ENCODE measurements around the gene TENT4B.

TENT4B gene

GRCh38 chr16:50257876-50258275, 104.8 kb downstream of the TENT4B start:
- no peaks in the 10 kb centered on the region for H3K9me3 ChIP-seq (ENCODE audit: control insufficient read depth, low read length)
- H3K9ac ChIP-seq (ENCODE audit: low read length) = no peak overlapping the region
- H3K36me3 ChIP-seq (ENCODE audit: control insufficient read depth, insufficient read depth, low read length) = no peaks in the 10 kb centered on the region
- H3K27me3 ChIP-seq (ENCODE audit: control insufficient read depth, insufficient read depth, low read length) = no peaks in the 10 kb centered on the region
- no peak overlapping the region for H3K4me3 ChIP-seq (ENCODE audit: low read length)
- peaks cover 16% of the 10 kb centered on the region for H3K4me1 ChIP-seq (ENCODE audit: control insufficient read depth, insufficient read depth, low read length)

DNA sequence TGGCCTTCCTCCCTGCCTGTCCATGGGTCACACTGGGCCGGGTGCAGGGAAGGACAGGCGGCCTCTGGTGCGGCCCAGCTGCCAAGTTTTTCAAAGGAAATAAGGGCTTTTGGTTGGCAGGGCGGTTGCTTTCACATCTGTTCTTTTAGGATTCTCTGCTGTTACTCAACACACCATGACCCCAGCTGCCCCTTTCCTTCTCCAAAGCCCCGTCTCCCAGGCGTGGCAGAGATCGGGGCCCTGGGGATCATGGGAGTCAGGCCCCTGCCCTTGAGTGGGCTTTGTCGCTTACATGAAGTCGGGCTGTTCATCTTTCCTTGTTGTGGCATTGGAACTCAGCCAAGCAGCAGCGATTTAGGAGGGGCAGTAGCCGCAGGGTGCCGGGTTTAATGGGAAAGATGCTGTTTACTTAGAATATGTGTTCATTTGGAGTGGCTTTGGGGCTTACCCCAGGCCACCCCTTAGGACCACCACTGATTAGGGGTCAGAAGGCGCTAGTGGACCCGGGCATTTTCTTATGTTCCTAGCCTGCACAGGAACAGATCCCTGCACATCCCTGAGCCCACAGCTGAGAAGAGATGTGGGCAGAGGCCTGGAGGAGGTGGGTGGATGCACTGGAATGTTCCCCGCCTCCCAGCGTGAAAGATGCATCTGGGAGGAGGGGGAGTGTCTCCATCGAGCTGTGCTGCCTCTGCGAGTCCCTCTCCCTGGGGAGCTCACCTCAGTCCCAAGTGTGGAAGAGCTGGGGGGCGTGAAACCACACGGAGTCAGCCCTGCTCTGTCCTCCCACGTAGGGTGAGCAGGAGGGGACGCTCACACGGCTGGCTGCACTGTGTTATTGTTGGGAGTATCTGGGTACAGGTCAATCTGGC, 106.5 kb downstream of the TENT4B start:
- Histone ChIP-seq H3K9me3 (ENCODE audit: control insufficient read depth, low read length) (no peaks in the 10 kb centered on the region), H3K4me3 (ENCODE audit: low read length) (no peak overlapping the region), H3K27me3 (ENCODE audit: control insufficient read depth, insufficient read depth, low read length) (no peaks in the 10 kb centered on the region), H3K36me3 (ENCODE audit: control insufficient read depth, insufficient read depth, low read length) (no peaks in the 10 kb centered on the region), H3K4me1 (ENCODE audit: control insufficient read depth, insufficient read depth, low read length) (peaks cover 28% of the 10 kb centered on the region), H3K9ac (ENCODE audit: low read length) (no peak overlapping the region)

- H3K9me3 ChIP-seq (ENCODE audit: control insufficient read depth, low read length) = no peaks in the 10 kb centered on the region
- H3K4me3 ChIP-seq (ENCODE audit: low read length) = no peak overlapping the region
- no peak overlapping the region for H3K9ac ChIP-seq (ENCODE audit: low read length)
- H3K4me1 ChIP-seq (ENCODE audit: control insufficient read depth, insufficient read depth, low read length) = peaks cover 30% of the 10 kb centered on the region
- no peaks in the 10 kb centered on the region for H3K27me3 ChIP-seq (ENCODE audit: control insufficient read depth, insufficient read depth, low read length)
- H3K36me3 ChIP-seq (ENCODE audit: control insufficient read depth, insufficient read depth, low read length) = no peaks in the 10 kb centered on the region
These were observed 107.4 kb downstream of the TENT4B start for GRCh38 chr16:50260206-50261159.

- Histone ChIP-seq H3K9me3 (ENCODE audit: control insufficient read depth, low read length) (no peaks in the 10 kb centered on the region), H3K27me3 (ENCODE audit: control insufficient read depth, insufficient read depth, low read length) (no peaks in the 10 kb centered on the region), H3K4me3 (ENCODE audit: low read length) (no peak overlapping the region), H3K36me3 (ENCODE audit: control insufficient read depth, insufficient read depth, low read length) (no peaks in the 10 kb centered on the region), H3K9ac (ENCODE audit: low read length) (no peak overlapping the region), H3K4me1 (ENCODE audit: control insufficient read depth, insufficient read depth, low read length) (peaks cover 37% of the 10 kb centered on the region)
These were observed 108.1 kb downstream of the TENT4B start for GRCh38 chr16:50261160-50261706.

- Histone ChIP-seq H3K36me3 (ENCODE audit: control insufficient read depth, insufficient read depth, low read length) (no peaks in the 10 kb centered on the region), H3K4me1 (ENCODE audit: control insufficient read depth, insufficient read depth, low read length) (peaks cover 43% of the 10 kb centered on the region), H3K9ac (ENCODE audit: low read length) (no peak overlapping the region), H3K9me3 (ENCODE audit: control insufficient read depth, low read length) (no peaks in the 10 kb centered on the region), H3K27me3 (ENCODE audit: control insufficient read depth, insufficient read depth, low read length) (no peaks in the 10 kb centered on the region), H3K4me3 (ENCODE audit: low read length) (no peak overlapping the region)
These were observed 108.7 kb downstream of the TENT4B start for GRCh38 chr16:50261707-50262235.

GRCh38 chr16:50263060-50263909, 110.2 kb downstream of the TENT4B start:
- Histone ChIP-seq H3K4me3 (ENCODE audit: low read length) (no peak overlapping the region), H3K36me3 (ENCODE audit: control insufficient read depth, insufficient read depth, low read length) (no peaks in the 10 kb centered on the region), H3K27me3 (ENCODE audit: control insufficient read depth, insufficient read depth, low read length) (no peaks in the 10 kb centered on the region), H3K4me1 (ENCODE audit: control insufficient read depth, insufficient read depth, low read length) (peaks cover 48% of the 10 kb centered on the region), H3K9me3 (ENCODE audit: control insufficient read depth, low read length) (no peaks in the 10 kb centered on the region), H3K9ac (ENCODE audit: low read length) (no peak overlapping the region)

DNA sequence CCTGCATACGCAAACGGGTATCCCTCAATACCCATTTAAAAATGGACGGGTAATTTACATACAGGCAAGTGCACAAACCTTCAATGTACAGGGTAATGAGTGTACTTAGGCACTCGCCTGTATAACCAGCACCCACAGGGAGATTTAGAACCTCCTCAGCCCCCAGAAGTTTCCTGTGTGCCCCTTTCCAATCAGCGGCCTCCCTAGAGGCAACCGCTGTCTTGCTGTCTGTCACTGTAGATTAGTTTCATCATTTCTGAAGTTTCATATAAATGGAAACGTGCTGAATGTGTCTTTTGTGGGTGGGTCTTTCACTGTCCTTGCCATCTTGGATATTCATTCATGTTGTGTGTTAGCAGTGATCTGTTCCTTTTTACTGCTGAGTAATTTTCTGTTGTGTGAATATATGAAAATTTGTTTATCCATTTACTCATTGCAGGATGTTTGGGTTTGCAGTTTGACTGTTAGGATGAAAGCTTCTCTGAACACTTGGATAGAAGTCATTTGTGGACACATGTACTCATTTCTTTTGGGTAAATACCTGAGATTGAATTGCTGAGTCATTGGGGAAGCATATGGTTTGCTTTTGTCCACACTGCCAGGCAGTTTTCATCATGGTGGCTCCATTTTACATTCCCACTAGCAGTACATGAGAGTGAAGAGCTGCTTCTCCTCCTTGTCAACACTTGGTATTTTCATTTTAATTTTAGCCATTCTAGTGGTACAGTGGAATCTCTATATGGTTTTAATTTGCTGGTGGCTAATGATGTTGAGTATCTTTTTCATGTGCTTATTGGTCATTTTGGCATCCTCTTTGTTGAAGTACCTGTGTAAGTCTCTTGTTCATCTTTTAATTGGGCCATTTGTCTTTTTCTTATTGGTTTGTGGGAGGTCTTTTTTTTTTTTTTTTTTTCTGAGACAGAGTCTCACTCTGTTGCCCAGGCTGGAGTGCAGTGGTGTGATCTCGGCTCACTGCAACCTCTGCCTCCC, 111.1 kb downstream of the TENT4B start:
- Histone ChIP-seq H3K27me3 (ENCODE audit: control insufficient read depth, insufficient read depth, low read length) (no peaks in the 10 kb centered on the region), H3K9ac (ENCODE audit: low read length) (no peak overlapping the region), H3K4me1 (ENCODE audit: control insufficient read depth, insufficient read depth, low read length) (peaks cover 48% of the 10 kb centered on the region), H3K9me3 (ENCODE audit: control insufficient read depth, low read length) (no peaks in the 10 kb centered on the region), H3K36me3 (ENCODE audit: control insufficient read depth, insufficient read depth, low read length) (no peaks in the 10 kb centered on the region), H3K4me3 (ENCODE audit: low read length) (no peak overlapping the region)

- H3K9me3 ChIP-seq (ENCODE audit: control insufficient read depth, low read length) = no peaks in the 10 kb centered on the region
- H3K36me3 ChIP-seq (ENCODE audit: control insufficient read depth, insufficient read depth, low read length) = no peaks in the 10 kb centered on the region
- H3K9ac ChIP-seq (ENCODE audit: low read length) = peak overlapping the region; percentile 64
- H3K27me3 ChIP-seq (ENCODE audit: control insufficient read depth, insufficient read depth, low read length) = no peaks in the 10 kb centered on the region
- peaks cover 48% of the 10 kb centered on the region for H3K4me1 ChIP-seq (ENCODE audit: control insufficient read depth, insufficient read depth, low read length)
- no peak overlapping the region for H3K4me3 ChIP-seq (ENCODE audit: low read length)
These were observed 112.2 kb downstream of the TENT4B start for GRCh38 chr16:50265260-50265659.

DNA sequence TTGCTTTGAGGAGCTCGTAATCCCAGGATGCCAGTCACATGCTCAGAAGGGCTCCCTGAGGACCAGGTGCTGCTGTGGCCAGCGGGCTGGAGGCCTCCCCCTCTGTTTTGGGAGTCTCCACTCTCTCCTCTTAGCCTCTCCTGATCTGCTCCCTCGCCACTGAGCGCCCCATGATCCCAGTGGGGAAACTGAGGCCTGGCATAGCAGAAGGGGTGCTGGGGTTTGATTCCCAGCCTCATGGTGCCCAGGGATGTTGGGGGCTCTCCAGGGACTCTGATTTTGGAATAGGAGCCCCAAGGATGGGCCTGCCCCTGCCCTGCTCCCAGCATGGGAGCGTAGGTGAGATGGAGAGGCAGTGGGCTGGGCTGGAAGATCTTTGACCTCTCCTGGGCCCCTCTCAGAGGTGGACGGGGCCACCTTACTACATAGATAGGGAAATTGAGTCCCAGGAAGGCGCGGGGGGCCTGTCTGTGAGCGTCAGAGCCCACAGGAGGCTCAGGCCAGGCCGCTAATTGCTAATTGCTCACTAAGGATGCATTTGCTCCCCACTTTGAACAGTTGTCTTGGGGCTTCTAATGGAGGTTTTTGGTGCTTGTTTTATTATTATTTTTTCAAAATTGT, 112.7 kb downstream of the TENT4B start:
- H3K9ac ChIP-seq (ENCODE audit: low read length) = peak overlapping the region; percentile 64
- H3K36me3 ChIP-seq (ENCODE audit: control insufficient read depth, insufficient read depth, low read length) = no peaks in the 10 kb centered on the region
- no peaks in the 10 kb centered on the region for H3K27me3 ChIP-seq (ENCODE audit: control insufficient read depth, insufficient read depth, low read length)
- H3K4me1 ChIP-seq (ENCODE audit: control insufficient read depth, insufficient read depth, low read length) = peaks cover 46% of the 10 kb centered on the region
- no peak overlapping the region for H3K4me3 ChIP-seq (ENCODE audit: low read length)
- H3K9me3 ChIP-seq (ENCODE audit: control insufficient read depth, low read length) = no peaks in the 10 kb centered on the region
